ENCODE measurements around the gene ANKFY1.

- TF ChIP-seq ATF6 (CRISPR knock-in tag; IDR thresholded peaks at IDR 0.05) = no peak
- no peak for TF ChIP-seq CTCF (IDR thresholded peaks at IDR 0.05)
- no peak for TF ChIP-seq USF1 (CRISPR knock-in tag; IDR thresholded peaks at IDR 0.05)
- TF ChIP-seq TEAD1 (CRISPR knock-in tag; IDR thresholded peaks at IDR 0.05) = no peak
- TF ChIP-seq MLX (CRISPR knock-in tag; IDR thresholded peaks at IDR 0.05) = no peak
- no peak for TF ChIP-seq FOXP1 (CRISPR knock-in tag; IDR thresholded peaks at IDR 0.05; ENCODE audit: borderline replicate concordance)
- TF ChIP-seq RELA (CRISPR knock-in tag; IDR thresholded peaks at IDR 0.05; ENCODE audit: borderline replicate concordance) = no peak
- no peak for TF ChIP-seq CREM (CRISPR knock-in tag; IDR thresholded peaks at IDR 0.05)
- TF ChIP-seq MAX (CRISPR knock-in tag; IDR thresholded peaks at IDR 0.05) = no peak
- no peak for TF ChIP-seq TEAD4 (CRISPR knock-in tag; IDR thresholded peaks at IDR 0.05)
- no peak for TF ChIP-seq CBFB (CRISPR knock-in tag; IDR thresholded peaks at IDR 0.05; ENCODE audit: low read depth)
These were observed 106.0 kb downstream of the ANKFY1 start for GRCh38 chr17:4157618-4158333.
